ENCODE data around the gene TRPC4. TPM values are rescaled to one million over a fixed set of nuclear protein-coding genes. Genes with fewer than 3 reads are reported as not detected.

TRPC4 gene
- not detected for total RNA-seq

DNA sequence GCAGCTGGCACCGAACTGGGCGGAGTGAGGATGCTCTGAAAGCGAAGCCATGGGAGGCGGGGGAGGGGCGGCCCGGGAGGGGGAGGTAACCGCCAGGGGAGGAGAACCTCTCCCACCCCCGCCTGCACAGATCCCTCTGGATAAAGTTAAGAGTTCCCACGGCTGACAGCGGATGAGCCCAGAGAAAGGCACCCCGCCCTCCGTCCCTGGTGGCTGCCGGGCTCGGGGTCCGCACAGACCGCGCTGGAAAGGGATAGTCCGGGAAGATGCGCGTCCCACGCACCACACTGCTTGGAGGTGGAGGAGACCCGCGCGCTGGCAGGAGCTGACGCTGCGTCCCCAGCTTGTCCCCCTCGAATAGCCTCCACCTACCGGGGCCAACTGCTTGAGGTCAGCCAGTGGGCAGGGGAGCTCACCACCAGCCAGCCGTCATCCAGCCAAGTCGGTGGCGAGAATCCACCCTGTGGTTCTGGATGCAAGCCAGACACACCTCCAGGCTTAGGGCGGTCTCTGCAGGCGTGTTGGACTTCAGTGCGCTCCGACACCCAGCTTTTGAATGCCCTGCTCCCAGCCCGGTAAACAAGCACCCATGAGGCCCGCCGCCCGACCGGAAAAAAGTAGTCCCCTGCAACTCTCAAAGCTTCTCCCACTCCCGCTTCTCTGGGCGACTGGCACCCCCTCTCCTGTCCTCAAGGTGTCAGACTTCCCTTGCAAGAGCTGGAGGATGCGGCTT is at the start of gene TRPC4:
Gene TRPC4, minus strand, starts transcription at position 17 of the 733 bp plus-strand sequence. CDS start 86,439 bp downstream, outside the sequence.
- DNase-seq: peak; percentile 15
- H3K27ac Mint-ChIP-seq: no peak within 1 kb of the TSS
- no peaks in the 10 kb centered on the region for H3K9me3 Mint-ChIP-seq
- H3K4me3 Mint-ChIP-seq: no peak within 1 kb of the TSS
- H3K27me3 Mint-ChIP-seq (ENCODE audit: low read depth): peaks cover 32% of the 10 kb centered on the region
- intact Hi-C loops (cut with micrococcal nuclease): loop anchor here (10.0 kb wide), 1 partner anchor 545 kb away; no protein-coding TSS in a partner anchor
- H3K4me1 Mint-ChIP-seq (ENCODE audit: low read depth): peaks cover 7% of the 10 kb centered on the region
- CTCF ChIA-PET: no interaction called here
- H3K36me3 Mint-ChIP-seq (ENCODE audit: low read depth): peaks cover 6% of the 10 kb centered on the region

DNA sequence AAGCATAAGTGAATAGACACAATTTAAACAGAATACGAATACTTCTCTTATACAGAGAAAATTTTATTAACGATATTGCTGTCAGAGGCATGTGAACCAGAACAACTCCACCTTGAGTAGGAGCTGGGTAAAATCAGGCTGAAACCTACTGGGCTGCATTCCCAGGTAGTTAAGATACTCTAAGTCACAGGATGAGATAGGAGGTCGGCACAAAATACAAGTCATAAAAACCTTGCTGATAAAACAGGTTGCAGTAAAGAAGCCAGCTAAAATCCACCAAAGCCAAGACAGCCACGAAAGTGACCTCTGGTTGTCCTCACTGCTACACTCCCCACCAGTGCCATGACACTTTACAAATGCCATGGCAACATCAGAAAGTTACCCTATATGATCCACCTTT is 49.2 kb upstream of the TRPC4 start:
- no peak for DNase-seq
- Mint-ChIP-seq H3K4me1 (ENCODE audit: low read depth) (no peaks in the 10 kb centered on the region), H3K36me3 (ENCODE audit: low read depth) (no peaks in the 10 kb centered on the region), H3K9me3 (no peaks in the 10 kb centered on the region), H3K4me3 (no peak overlapping the region), H3K27ac (no peak overlapping the region), H3K27me3 (ENCODE audit: low read depth) (no peaks in the 10 kb centered on the region)
- intact Hi-C loops (cut with micrococcal nuclease): no loop called here
- CTCF ChIA-PET: no interaction called here

DNA sequence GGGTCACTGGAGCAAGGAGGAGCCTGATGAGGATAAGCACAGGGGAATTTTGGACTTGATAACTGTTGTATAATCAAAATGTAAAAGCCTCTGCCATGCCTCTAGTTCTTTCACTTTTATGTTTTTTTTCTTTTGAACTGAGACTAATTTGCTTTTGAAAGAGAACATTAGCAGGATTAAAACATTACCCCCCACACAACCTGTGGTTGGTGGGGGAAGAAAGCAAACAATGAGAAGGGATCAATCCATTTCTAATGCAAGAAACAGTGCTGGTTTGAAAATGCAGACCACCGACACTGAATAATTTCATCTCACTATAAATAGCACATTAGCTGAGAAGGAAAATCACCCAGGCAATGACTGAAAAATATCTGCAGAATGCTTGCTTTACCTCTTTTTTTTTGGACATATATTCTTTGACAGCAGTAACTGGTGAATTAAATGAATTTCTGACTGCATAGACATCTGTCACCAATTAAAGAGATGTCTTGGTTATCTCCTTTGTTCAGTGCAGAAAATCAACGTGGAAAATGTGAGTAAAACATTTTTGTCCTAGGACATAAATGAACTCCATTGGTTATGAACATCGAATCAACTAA is 48.6 kb upstream of the TRPC4 start:
- DNase-seq: no peak
- Mint-ChIP-seq H3K36me3 (ENCODE audit: low read depth) (no peaks in the 10 kb centered on the region), H3K4me1 (ENCODE audit: low read depth) (no peaks in the 10 kb centered on the region), H3K4me3 (no peak overlapping the region), H3K9me3 (no peaks in the 10 kb centered on the region), H3K27ac (no peak overlapping the region), H3K27me3 (ENCODE audit: low read depth) (no peaks in the 10 kb centered on the region)
- intact Hi-C loops (cut with micrococcal nuclease): no loop called here
- CTCF ChIA-PET: no interaction called here

DNA sequence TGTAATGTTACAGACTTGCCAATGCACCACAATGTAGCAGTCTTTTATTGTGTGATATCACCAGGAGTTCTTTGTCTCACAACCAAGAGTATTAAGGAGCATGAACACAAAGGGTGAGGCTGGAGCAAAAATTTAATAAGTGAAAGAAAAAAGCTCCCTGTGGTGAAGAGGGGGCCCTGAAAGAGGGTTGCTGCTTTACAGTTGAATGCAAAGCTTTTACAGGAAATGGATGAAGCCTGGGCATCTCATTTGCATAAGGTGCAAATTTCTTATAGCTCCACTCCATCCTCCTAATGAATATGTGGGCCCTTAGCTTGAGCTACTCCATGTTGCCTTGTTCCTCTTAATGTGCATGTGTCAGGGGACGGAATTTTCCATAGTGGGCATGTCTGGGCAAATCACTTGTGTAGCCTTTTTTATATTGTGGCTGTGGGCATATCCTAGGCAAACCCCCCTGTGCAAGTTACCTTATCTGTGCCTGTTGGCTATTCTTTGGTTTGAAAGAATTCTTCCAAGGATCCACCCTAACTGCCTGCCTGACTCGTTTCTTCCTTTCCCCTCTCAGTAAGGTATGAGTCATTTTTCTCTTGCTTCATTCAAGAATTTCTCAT is 45.3 kb upstream of the TRPC4 start:
- Mint-ChIP-seq H3K4me3 (no peak overlapping the region), H3K27me3 (ENCODE audit: low read depth) (no peaks in the 10 kb centered on the region), H3K4me1 (ENCODE audit: low read depth) (no peaks in the 10 kb centered on the region), H3K27ac (no peak overlapping the region), H3K36me3 (ENCODE audit: low read depth) (no peaks in the 10 kb centered on the region), H3K9me3 (no peaks in the 10 kb centered on the region)
- DNase-seq: no peak
- intact Hi-C loops (cut with micrococcal nuclease): no loop called here
- CTCF ChIA-PET: interaction anchor here (0.5 kb wide), 1 partner anchor 46 kb away, joined by 3 read pairs; no protein-coding TSS in a partner anchor

DNA sequence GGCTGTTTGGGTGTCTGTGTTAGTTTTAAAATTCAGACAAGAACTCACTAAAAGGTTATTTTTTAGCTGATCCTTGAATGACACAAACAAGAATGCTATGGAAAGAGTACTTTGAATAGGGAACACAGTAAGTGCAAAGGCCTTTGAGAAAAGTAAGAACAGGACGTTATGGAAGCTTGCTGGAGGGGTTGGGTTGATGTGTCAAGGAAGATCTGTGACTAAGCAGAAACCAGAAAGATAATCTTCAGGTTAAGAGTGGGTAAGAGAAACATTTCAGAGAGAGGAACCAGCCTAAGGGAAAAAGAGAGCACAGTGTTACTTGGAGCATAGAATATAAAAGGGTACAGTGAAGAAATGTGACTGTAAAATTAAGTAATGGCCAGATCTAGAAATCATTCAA is 41.2 kb upstream of the TRPC4 start:
- CTCF ChIA-PET: no interaction called here
- no peaks in the 10 kb centered on the region for H3K4me1 Mint-ChIP-seq (ENCODE audit: low read depth)
- H3K27ac Mint-ChIP-seq: no peak overlapping the region
- H3K4me3 Mint-ChIP-seq: no peak overlapping the region
- DNase-seq: no peak
- no peaks in the 10 kb centered on the region for H3K36me3 Mint-ChIP-seq (ENCODE audit: low read depth)
- H3K9me3 Mint-ChIP-seq: no peaks in the 10 kb centered on the region
- intact Hi-C loops (cut with micrococcal nuclease): no loop called here
- H3K27me3 Mint-ChIP-seq (ENCODE audit: low read depth): no peaks in the 10 kb centered on the region

DNA sequence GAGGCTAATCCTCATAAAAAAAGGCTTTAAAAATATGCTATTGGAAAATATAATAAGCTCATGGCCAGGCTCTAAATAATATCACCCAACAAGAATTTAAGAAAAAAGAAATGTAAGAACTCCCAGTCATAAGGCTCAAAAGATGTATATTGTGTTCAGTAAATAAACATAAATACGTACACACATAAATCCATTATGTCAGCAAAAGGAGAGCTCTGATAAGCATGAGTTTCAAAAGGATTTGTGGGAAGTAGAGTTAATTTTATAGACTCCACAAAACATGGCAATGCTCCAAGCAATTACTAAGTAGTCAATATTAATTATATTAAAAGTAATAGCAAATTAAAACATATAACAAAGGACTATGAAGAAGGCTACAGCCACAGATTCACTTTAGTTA is 37.3 kb upstream of the TRPC4 start:
- Mint-ChIP-seq H3K36me3 (ENCODE audit: low read depth) (no peaks in the 10 kb centered on the region), H3K27me3 (ENCODE audit: low read depth) (no peaks in the 10 kb centered on the region), H3K9me3 (peaks cover 2% of the 10 kb centered on the region), H3K4me1 (ENCODE audit: low read depth) (no peaks in the 10 kb centered on the region), H3K4me3 (no peak overlapping the region), H3K27ac (no peak overlapping the region)
- DNase-seq: no peak
- CTCF ChIA-PET: interaction anchor here (0.9 kb wide), 1 partner anchor 10 kb away, joined by 3 read pairs; no protein-coding TSS in a partner anchor
- intact Hi-C loops (cut with micrococcal nuclease): no loop called here

DNA sequence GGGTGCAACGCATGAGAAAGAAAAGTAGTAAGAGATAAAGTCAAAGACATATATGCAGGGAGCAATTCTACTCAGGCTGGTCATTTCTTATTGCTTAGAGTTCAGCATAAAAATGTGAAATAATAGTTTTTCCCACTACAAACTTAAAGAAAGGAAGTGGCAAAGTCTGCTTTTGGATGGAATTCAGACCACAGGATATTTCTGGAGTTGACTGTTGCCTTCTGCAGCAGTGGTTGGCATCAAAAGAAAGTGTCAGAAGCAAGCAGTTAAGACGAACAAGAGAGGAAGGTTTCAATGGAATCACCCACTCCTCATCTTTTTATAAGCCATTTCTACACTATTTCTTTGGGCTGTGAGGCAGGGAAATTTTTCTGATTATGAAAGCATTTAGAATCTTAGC is 36.2 kb upstream of the TRPC4 start:
- no peak for DNase-seq
- Mint-ChIP-seq H3K36me3 (ENCODE audit: low read depth) (no peaks in the 10 kb centered on the region), H3K27ac (no peak overlapping the region), H3K9me3 (peaks cover 2% of the 10 kb centered on the region), H3K4me3 (no peak overlapping the region), H3K4me1 (ENCODE audit: low read depth) (no peaks in the 10 kb centered on the region), H3K27me3 (ENCODE audit: low read depth) (no peaks in the 10 kb centered on the region)
- CTCF ChIA-PET: no interaction called here
- intact Hi-C loops (cut with micrococcal nuclease): no loop called here

DNA sequence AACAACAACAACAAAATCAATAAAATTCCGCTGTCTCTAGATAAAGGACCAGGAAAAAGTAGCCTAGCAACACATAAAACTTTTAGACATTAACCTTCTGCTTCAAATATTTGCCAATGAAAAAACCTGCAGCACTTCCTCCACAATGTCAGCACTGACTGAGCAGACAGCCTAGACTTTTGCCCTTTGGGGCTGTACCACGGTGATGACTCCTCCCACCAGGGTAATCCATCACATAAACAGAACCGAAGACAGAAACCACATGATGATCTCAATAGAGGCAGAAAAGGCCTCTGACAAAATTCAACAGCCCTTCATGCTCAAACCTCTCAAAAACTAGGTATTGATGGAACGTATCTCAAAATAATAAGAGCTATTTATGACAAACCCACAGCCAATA is 30.2 kb upstream of the TRPC4 start:
- Mint-ChIP-seq H3K36me3 (ENCODE audit: low read depth) (no peaks in the 10 kb centered on the region), H3K4me1 (ENCODE audit: low read depth) (no peaks in the 10 kb centered on the region), H3K27me3 (ENCODE audit: low read depth) (no peaks in the 10 kb centered on the region), H3K4me3 (no peak overlapping the region), H3K27ac (no peak overlapping the region), H3K9me3 (peaks cover 2% of the 10 kb centered on the region)
- intact Hi-C loops (cut with micrococcal nuclease): no loop called here
- no peak for DNase-seq
- CTCF ChIA-PET: no interaction called here

DNA sequence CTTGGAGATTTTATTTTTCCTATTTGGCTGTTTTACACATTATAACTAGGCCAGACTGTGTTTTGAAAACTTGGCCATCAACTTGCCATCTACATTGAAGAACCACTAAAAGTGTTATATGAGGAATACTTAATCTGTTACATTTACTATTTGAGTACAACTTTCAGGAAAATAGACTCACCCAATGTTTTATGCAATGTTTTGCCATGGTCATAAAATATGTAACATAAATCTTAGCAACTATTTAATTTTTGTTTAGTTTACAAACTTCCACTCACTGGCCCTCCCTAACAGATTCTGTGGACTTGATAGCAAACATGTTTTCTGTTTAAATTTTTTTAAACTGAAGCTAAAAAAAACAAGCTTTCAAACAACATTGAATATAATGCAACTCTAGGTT is 23.7 kb upstream of the TRPC4 start:
- Mint-ChIP-seq H3K4me1 (ENCODE audit: low read depth) (no peaks in the 10 kb centered on the region), H3K27me3 (ENCODE audit: low read depth) (no peaks in the 10 kb centered on the region), H3K9me3 (no peaks in the 10 kb centered on the region), H3K36me3 (ENCODE audit: low read depth) (no peaks in the 10 kb centered on the region), H3K4me3 (no peak overlapping the region), H3K27ac (no peak overlapping the region)
- DNase-seq: no peak
- intact Hi-C loops (cut with micrococcal nuclease): no loop called here
- CTCF ChIA-PET: interaction anchor here (0.5 kb wide), 1 partner anchor 785 kb away, joined by 3 read pairs; no protein-coding TSS in a partner anchor

DNA sequence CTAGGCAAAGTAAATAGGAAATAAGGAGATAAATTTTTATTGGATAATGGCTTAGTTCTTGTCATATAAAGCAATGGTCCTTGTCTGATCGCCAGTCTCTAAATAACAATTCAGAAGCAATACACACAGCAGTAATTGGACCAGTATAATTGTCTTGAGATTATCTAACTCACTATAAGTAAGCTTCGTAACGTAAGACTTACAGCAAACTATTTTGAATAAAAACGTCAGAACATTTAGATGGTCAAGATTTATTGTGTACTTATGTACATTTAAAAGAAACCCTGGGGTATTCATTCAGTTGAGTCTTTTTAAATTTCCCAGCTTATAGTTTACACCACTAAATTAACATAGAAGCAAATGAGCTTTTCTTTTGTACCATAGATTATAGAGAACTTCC is 20.2 kb upstream of the TRPC4 start:
- Mint-ChIP-seq H3K9me3 (no peaks in the 10 kb centered on the region), H3K36me3 (ENCODE audit: low read depth) (no peaks in the 10 kb centered on the region), H3K4me1 (ENCODE audit: low read depth) (no peaks in the 10 kb centered on the region), H3K4me3 (no peak overlapping the region), H3K27ac (no peak overlapping the region), H3K27me3 (ENCODE audit: low read depth) (no peaks in the 10 kb centered on the region)
- intact Hi-C loops (cut with micrococcal nuclease): no loop called here
- DNase-seq: no peak
- CTCF ChIA-PET: no interaction called here

DNA sequence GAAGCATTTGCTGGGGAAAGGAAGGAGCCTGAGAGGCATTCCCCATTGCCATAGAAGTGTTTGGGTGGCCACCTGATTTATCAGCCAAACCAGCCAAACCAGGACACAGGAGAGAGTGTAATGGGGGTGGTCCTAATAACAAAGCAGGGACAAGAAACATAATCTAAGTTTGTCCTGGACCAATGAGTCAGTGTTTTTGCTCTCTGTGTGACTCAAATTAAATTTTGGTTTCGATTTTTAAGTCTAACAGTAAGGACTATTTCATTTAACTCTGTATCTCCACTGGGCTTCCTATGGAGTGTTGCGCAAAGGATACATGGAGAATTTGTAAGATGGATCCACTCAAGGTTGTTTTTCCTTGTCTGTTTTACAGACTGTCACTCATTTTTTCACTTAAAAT is 19.5 kb upstream of the TRPC4 start:
- CTCF ChIA-PET: no interaction called here
- Mint-ChIP-seq H3K27me3 (ENCODE audit: low read depth) (no peaks in the 10 kb centered on the region), H3K27ac (no peak overlapping the region)

DNA sequence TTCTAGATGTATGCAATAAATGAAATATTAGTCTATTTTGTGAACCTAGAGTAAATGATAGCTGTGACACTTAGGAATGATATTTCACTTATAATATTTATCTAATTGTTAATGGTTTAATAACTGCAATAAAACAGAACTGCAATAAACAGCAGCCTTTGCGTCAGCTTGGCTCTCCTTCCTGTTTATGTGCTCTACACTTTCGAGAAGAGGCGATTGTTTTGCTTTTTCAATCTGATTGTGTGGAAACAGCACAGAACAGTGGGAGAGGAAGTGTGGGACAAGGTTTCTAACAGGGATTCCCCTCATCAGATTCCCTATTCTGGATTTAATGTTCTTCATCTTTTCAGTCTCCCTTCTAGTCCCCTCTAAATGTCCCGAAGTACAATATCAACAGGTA is 17.3 kb upstream of the TRPC4 start:
- no peaks in the 10 kb centered on the region for H3K27me3 Mint-ChIP-seq (ENCODE audit: low read depth)
- no peak overlapping the region for H3K27ac Mint-ChIP-seq
- DNase-seq: no peak
- peaks cover 3% of the 10 kb centered on the region for H3K9me3 Mint-ChIP-seq
- H3K4me3 Mint-ChIP-seq: no peak overlapping the region
- H3K4me1 Mint-ChIP-seq (ENCODE audit: low read depth): no peaks in the 10 kb centered on the region
- no peaks in the 10 kb centered on the region for H3K36me3 Mint-ChIP-seq (ENCODE audit: low read depth)
- intact Hi-C loops (cut with micrococcal nuclease): no loop called here
- CTCF ChIA-PET: no interaction called here

More for the DNA sequence above, 19.5 kb upstream of the TRPC4 start:
- no peak overlapping the region for H3K4me3 Mint-ChIP-seq
- intact Hi-C loops (cut with micrococcal nuclease): no loop called here
- H3K4me1 Mint-ChIP-seq (ENCODE audit: low read depth): no peaks in the 10 kb centered on the region
- peaks cover 3% of the 10 kb centered on the region for H3K9me3 Mint-ChIP-seq
- H3K36me3 Mint-ChIP-seq (ENCODE audit: low read depth): no peaks in the 10 kb centered on the region
- no peak for DNase-seq

DNA sequence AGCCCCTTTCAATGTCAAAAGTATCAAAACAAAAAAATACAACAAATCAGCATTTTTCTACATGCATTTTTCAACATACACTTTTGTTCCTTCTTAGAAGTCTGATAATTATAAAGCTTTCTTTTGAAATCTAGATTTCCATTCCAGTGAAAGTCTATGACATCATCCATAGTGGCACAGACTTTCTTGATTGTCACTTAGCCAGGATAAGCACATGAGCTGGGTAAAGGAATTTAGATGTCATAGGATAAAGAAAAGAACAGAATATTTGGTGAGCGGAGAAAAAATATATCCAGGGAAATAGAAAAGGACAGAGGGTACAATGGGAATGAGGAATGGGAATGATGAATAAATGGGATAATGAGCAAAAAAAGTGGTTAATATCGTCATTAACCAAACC is 15.1 kb upstream of the TRPC4 start:
- CTCF ChIA-PET: no interaction called here
- Mint-ChIP-seq H3K4me3 (no peak overlapping the region), H3K4me1 (ENCODE audit: low read depth) (no peaks in the 10 kb centered on the region), H3K27ac (no peak overlapping the region), H3K27me3 (ENCODE audit: low read depth) (no peaks in the 10 kb centered on the region), H3K9me3 (peaks cover 3% of the 10 kb centered on the region), H3K36me3 (ENCODE audit: low read depth) (no peaks in the 10 kb centered on the region)
- no peak for DNase-seq
- intact Hi-C loops (cut with micrococcal nuclease): no loop called here

Measured in activated naive CD4-positive, alpha-beta T cell treated with anti-CD3 and anti-CD28 coated beads for 36 hours (primary cell).